ENCODE measurements around the gene SRPX. TPM values are rescaled to one million over a fixed set of nuclear protein-coding genes. Genes with fewer than 3 reads are reported as not detected.

The SRPX gene
- total and polyA plus RNA-seq, 2 experiments from 2014 or later = 101 to 189 TPM

GRCh38 chrX:38206542-38206941 lies 14.1 kb downstream of the SRPX start:
- no peak for TF ChIP-seq EZH2 (IDR thresholded peaks at IDR 0.05; ENCODE audit: borderline replicate concordance)
- Histone ChIP-seq H3K27ac (no peak overlapping the region), H3K9me2 (replicated peaks; ENCODE audit: insufficient read depth) (no peaks in the 10 kb centered on the region), H3K27me3 (no peaks in the 10 kb centered on the region), H3K4me2 (no peak overlapping the region), H3K36me3 (replicated peaks; ENCODE audit: insufficient read depth, low read depth) (no peaks in the 10 kb centered on the region), H3K4me1 (ENCODE audit: insufficient read depth) (no peaks in the 10 kb centered on the region), H3K4me3 (no peak overlapping the region), H2AFZ (no peak overlapping the region), H4K20me1 (ENCODE audit: insufficient read depth, poor library complexity, severe bottlenecking) (no peaks in the 10 kb centered on the region), H3K79me2 (no peaks in the 10 kb centered on the region), H3K9me3 (ENCODE audit: low read depth) (no peaks in the 10 kb centered on the region)
- WGBS (ENCODE audit: low lambda C conversion rate, missing lambda C conversion rate) = 51% methylated on average over 3 of the region's 3 CpGs
- no peak for DNase-seq (ENCODE audit: low spot score)

GRCh38 chrX:38206036-38206435 lies 14.6 kb downstream of the SRPX start:
- no peak overlapping the region for H3K4me3 ChIP-seq
- no peaks in the 10 kb centered on the region for H3K27me3 ChIP-seq
- no peak overlapping the region for H3K4me2 ChIP-seq
- DNase-seq (ENCODE audit: low spot score) = no peak
- H3K27ac ChIP-seq = no peak overlapping the region
- no peaks in the 10 kb centered on the region for H3K9me3 ChIP-seq (ENCODE audit: low read depth)
- H3K9me2 ChIP-seq (replicated peaks; ENCODE audit: insufficient read depth) = no peaks in the 10 kb centered on the region
- WGBS (ENCODE audit: low lambda C conversion rate, missing lambda C conversion rate) = 65% methylated on average over 5 of the region's 5 CpGs
- H3K4me1 ChIP-seq (ENCODE audit: insufficient read depth) = no peaks in the 10 kb centered on the region
- H3K36me3 ChIP-seq (replicated peaks; ENCODE audit: insufficient read depth, low read depth) = no peaks in the 10 kb centered on the region
- H3K79me2 ChIP-seq = no peaks in the 10 kb centered on the region
- no peaks in the 10 kb centered on the region for H4K20me1 ChIP-seq (ENCODE audit: insufficient read depth, poor library complexity, severe bottlenecking)
- H2AFZ ChIP-seq = no peak overlapping the region
- TF ChIP-seq, protein P1, sequence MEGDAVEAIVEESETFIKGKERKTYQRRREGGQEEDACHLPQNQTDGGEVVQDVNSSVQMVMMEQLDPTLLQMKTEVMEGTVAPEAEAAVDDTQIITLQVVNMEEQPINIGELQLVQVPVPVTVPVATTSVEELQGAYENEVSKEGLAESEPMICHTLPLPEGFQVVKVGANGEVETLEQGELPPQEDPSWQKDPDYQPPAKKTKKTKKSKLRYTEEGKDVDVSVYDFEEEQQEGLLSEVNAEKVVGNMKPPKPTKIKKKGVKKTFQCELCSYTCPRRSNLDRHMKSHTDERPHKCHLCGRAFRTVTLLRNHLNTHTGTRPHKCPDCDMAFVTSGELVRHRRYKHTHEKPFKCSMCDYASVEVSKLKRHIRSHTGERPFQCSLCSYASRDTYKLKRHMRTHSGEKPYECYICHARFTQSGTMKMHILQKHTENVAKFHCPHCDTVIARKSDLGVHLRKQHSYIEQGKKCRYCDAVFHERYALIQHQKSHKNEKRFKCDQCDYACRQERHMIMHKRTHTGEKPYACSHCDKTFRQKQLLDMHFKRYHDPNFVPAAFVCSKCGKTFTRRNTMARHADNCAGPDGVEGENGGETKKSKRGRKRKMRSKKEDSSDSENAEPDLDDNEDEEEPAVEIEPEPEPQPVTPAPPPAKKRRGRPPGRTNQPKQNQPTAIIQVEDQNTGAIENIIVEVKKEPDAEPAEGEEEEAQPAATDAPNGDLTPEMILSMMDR (IDR thresholded peaks at IDR 0.05; ENCODE audit: poor library complexity) = no peak
- no peak for TF ChIP-seq EZH2phosphoT487 (IDR thresholded peaks at IDR 0.05; ENCODE audit: low read depth, severe bottlenecking, unreplicated experiment)
- no peak for TF ChIP-seq EZH2 (IDR thresholded peaks at IDR 0.05; ENCODE audit: borderline replicate concordance)

GRCh38 chrX:38205039-38205438 lies 15.6 kb downstream of the SRPX start:
- no peak overlapping the region for H3K27ac ChIP-seq
- no peak overlapping the region for H3K4me3 ChIP-seq
- TF ChIP-seq EZH2 (IDR thresholded peaks at IDR 0.05; ENCODE audit: borderline replicate concordance) = no peak
- TF ChIP-seq, protein P1 (IDR thresholded peaks at IDR 0.05; ENCODE audit: poor library complexity) = no peak
- no peak for TF ChIP-seq EZH2phosphoT487 (IDR thresholded peaks at IDR 0.05; ENCODE audit: low read depth, severe bottlenecking, unreplicated experiment)
- no peaks in the 10 kb centered on the region for H3K79me2 ChIP-seq
- no peaks in the 10 kb centered on the region for H3K27me3 ChIP-seq
- H3K4me2 ChIP-seq = no peak overlapping the region
- no peaks in the 10 kb centered on the region for H3K36me3 ChIP-seq (replicated peaks; ENCODE audit: insufficient read depth, low read depth)
- no peaks in the 10 kb centered on the region for H3K4me1 ChIP-seq (ENCODE audit: insufficient read depth)
- 71% methylated on average over 3 of the region's 3 CpGs for WGBS (ENCODE audit: low lambda C conversion rate, missing lambda C conversion rate)
- no peaks in the 10 kb centered on the region for H4K20me1 ChIP-seq (ENCODE audit: insufficient read depth, poor library complexity, severe bottlenecking)
- no peaks in the 10 kb centered on the region for H3K9me3 ChIP-seq (ENCODE audit: low read depth)
- H2AFZ ChIP-seq = no peak overlapping the region
- no peak for DNase-seq (ENCODE audit: low spot score)
- no peaks in the 10 kb centered on the region for H3K9me2 ChIP-seq (replicated peaks; ENCODE audit: insufficient read depth)

DNA sequence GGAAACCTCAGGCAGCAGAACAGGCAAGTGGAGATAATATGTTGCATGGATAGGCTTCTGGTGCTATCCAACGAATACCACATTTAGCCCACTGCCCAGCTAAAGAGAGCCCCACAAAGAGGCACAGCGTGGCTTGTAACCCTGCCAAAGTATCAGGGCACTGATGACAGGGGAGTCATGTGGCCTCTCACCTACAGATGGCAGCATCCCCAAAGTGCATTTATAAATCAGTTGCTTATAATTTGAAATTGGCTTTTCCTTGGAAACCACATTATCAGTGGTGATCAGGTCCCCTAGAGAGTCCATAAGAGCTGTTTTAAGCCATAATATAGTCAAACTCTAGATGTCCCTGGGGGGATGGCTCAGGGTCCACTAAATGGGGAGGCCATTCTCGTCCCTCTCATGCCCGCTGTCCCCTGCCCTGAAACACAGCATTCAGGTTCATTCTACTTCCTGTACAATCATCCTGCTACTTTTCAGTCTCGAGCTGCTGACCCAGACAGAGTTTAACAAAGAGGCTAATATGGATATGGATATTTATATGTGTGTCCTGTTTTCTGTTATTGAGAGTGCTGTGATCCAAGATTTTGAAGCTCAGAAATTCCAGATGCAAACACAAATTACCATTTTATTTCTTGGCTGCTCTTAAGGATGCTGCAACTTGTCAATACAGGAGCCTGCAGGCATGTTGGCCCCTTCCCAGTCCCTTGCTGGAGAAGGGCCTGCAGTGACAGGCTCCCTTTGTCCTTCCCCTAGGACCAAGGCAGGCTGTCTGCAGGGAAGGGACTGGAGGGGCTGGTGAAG lies 28.5 kb downstream of the SRPX start:
- no peaks in the 10 kb centered on the region for H3K79me2 ChIP-seq
- no peak overlapping the region for H3K27ac ChIP-seq
- no peak for DNase-seq (ENCODE audit: low spot score)
- H3K27me3 ChIP-seq = no peaks in the 10 kb centered on the region
- no peaks in the 10 kb centered on the region for H4K20me1 ChIP-seq (ENCODE audit: insufficient read depth, poor library complexity, severe bottlenecking)
- H3K4me2 ChIP-seq = no peak overlapping the region
- no peak overlapping the region for H3K4me3 ChIP-seq
- H3K9me2 ChIP-seq (replicated peaks; ENCODE audit: insufficient read depth) = no peaks in the 10 kb centered on the region
- H3K4me1 ChIP-seq (ENCODE audit: insufficient read depth) = no peaks in the 10 kb centered on the region
- no peaks in the 10 kb centered on the region for H3K9me3 ChIP-seq (ENCODE audit: low read depth)
- H2AFZ ChIP-seq = no peak overlapping the region
- H3K36me3 ChIP-seq (replicated peaks; ENCODE audit: insufficient read depth, low read depth) = no peaks in the 10 kb centered on the region
- TF ChIP-seq, protein P1 (IDR thresholded peaks at IDR 0.05; ENCODE audit: poor library complexity) = peak; percentile 38
- TF ChIP-seq EZH2 (IDR thresholded peaks at IDR 0.05; ENCODE audit: borderline replicate concordance) = no peak
- 51% methylated on average over 5 of the region's 5 CpGs for WGBS (ENCODE audit: low lambda C conversion rate, missing lambda C conversion rate)
